K562 (cell line): Measurements from ENCODE around the gene ZC3H7B. TPM values are rescaled to one million over a fixed set of nuclear protein-coding genes. Genes with fewer than 3 reads are reported as not detected.

Experiments
- ATAC-seq: fragments of 200-7000 bp; cut with Tn5 transposase; 3 replicates; pipeline ENCODE4 v1.9.1; 2020; ENCODE audit warnings: moderate library complexity
- BruUV-seq: library from RNA; stranded (reverse); fragments of 400-500 nt; replicated peaks from 2 replicates; lab custom pipeline; 2021; lab: Mats Ljungman, UMichigan
- CTCF ChIA-PET: fragments of 300-600 bp; formaldehyde crosslinking; extraction: SDS; loops from one replicate; lab custom pipeline; 2021; ENCODE audit warnings: low intra/inter-chr PET ratio; lab: Yijun Ruan, JAX
- POLR2A ChIA-PET: fragments of 300-600, 350-650 bp; sonication (Branson Sonifier 250); formaldehyde crosslinking; extraction: SDS; loops from one replicate; lab custom pipeline; 2021; ENCODE audit warnings: antibody characterized with exemption, inconsistent platforms; lab: Yijun Ruan, JAX
- DNase-seq, 4 experiments: peaks; one replicate each; pipeline versions ENCODE4 v3.0.0 to v3.0.0-alpha.2; 2011 to 2018; ENCODE audit warnings: low spot score in 3 of 4, mixed read lengths in 3 of 4; ENCODE audit errors: extremely low read depth in 1 of 4
- FAIRE-seq: peaks from 2 replicates; lab custom pipeline; 2011; peaks lifted over from hg19 to GRCh38; lab: Jason Lieb, UNC
- H2AFZ ChIP-seq: 2 replicates; pipeline ENCODE4 v1.6.0; 2011; ENCODE audit warnings: low read depth, low read length, control low read depth, inconsistent platforms
- H3K27ac ChIP-seq: fragments of 200-600 bp; 3 replicates; pipeline ENCODE4 v1.8.0; 2011; ENCODE audit warnings: low read depth, mild to moderate bottlenecking, control low read depth, inconsistent platforms, low read length, moderate library complexity, mixed read lengths; ENCODE audit errors: extremely low read depth
- H3K27me3 ChIP-seq, 2 experiments: fragments of 300-600 bp in 1 of 2; 2 replicates in 1 of 2; 3 replicates in 1 of 2; pipeline versions ENCODE4 v1.6.0 to v1.8.0; 2011; ENCODE audit warnings: inconsistent platforms in 2 of 2, low read length in 2 of 2, mild to moderate bottlenecking in 1 of 2, mixed read lengths in 1 of 2, moderate library complexity in 1 of 2; ENCODE audit not compliant: control insufficient read depth in 2 of 2, insufficient read depth in 2 of 2
- H3K36me3 ChIP-seq: fragments of 300-600 bp; 3 replicates; pipeline ENCODE4 v1.8.0; 2011; ENCODE audit warnings: mild to moderate bottlenecking, low read length, inconsistent platforms; ENCODE audit not compliant: control insufficient read depth, insufficient read depth
- H3K4me1 ChIP-seq, 2 experiments: fragments of 200-600 bp in 1 of 2; replicated peaks in 1 of 2; 2 replicates in 1 of 2; 3 replicates in 1 of 2; pipeline versions ENCODE4 v1.5.1 to v1.8.0; 2011; ENCODE audit warnings: inconsistent platforms in 2 of 2, low read length in 2 of 2, mild to moderate bottlenecking in 1 of 2, mixed read lengths in 1 of 2, moderate library complexity in 1 of 2; ENCODE audit not compliant: control insufficient read depth in 2 of 2, insufficient read depth in 2 of 2
- H3K4me2 ChIP-seq: 2 replicates; pipeline ENCODE4 v1.6.1; 2011; ENCODE audit warnings: low read length, control low read depth, inconsistent platforms, mixed read lengths; ENCODE audit not compliant: insufficient read depth
- H3K4me3 ChIP-seq: fragments of 200-600 bp; sonication (generic), shearing (Covaris generic); 2 replicates; pipeline ENCODE4 v1.5.1; 2016; ENCODE audit warnings: control low read depth, inconsistent platforms
- H3K79me2 ChIP-seq: fragments of 200-600 bp; 3 replicates; pipeline ENCODE4 v1.8.0; 2011; ENCODE audit warnings: low read length, inconsistent platforms; ENCODE audit not compliant: control insufficient read depth, insufficient read depth
- H3K9ac ChIP-seq, 2 experiments: 2 replicates each; pipeline versions ENCODE4 v1.6.0 to v1.6.1; 2011; ENCODE audit warnings: low read depth in 2 of 2, low read length in 2 of 2, control low read depth in 1 of 2, inconsistent platforms in 1 of 2, mild to moderate bottlenecking in 1 of 2, mixed read lengths in 1 of 2; ENCODE audit not compliant: insufficient read depth in 1 of 2
- H3K9me1 ChIP-seq: one replicate; pipeline ENCODE4 v1.6.0; 2011; ENCODE audit warnings: inconsistent platforms, mild to moderate bottlenecking, low read length, moderate library complexity; ENCODE audit not compliant: control insufficient read depth, insufficient read depth
- H3K9me3 ChIP-seq: replicated peaks from 2 replicates; pipeline ENCODE4 v1.5.1; 2011; ENCODE audit warnings: low read depth, low read length, inconsistent platforms; ENCODE audit not compliant: control insufficient read depth, insufficient read depth
- H4K20me1 ChIP-seq: replicated peaks from 2 replicates; pipeline ENCODE4 v1.6.1; 2011; ENCODE audit warnings: low read length, inconsistent platforms, mixed read lengths; ENCODE audit not compliant: control insufficient read depth, insufficient read depth
- CCNT2 ChIP-seq: IDR thresholded peaks from 2 replicates; pipeline ENCODE4 v1.6.1; 2011; ENCODE audit warnings: borderline replicate concordance, low read depth, mild to moderate bottlenecking, moderate library complexity, mixed read lengths, low read length; ENCODE audit not compliant: insufficient read length; ENCODE audit errors: extremely low read depth
- CTBP1 ChIP-seq: fragments of 450-650 bp; IDR thresholded peaks from 2 replicates; pipeline ENCODE4 v1.6.1; 2016; ENCODE audit warnings: borderline replicate concordance
- JUND ChIP-seq, 2 experiments: IDR thresholded peaks; 2 replicates in 1 of 2; 3 replicates in 1 of 2; pipeline ENCODE4 v1.6.1; 2011; ENCODE audit warnings: borderline replicate concordance in 2 of 2, low read depth in 2 of 2, low read length in 2 of 2, improper control_type of control experiment in 1 of 2, missing biosample characterization in 1 of 2, missing genetic modification characterization in 1 of 2, missing genetic modification reagents in 1 of 2
- MAZ ChIP-seq, 2 experiments: fragments of 450-650 bp in 1 of 2; sonication (generic) in 1 of 2; formaldehyde crosslinking; IDR thresholded peaks in 1 of 2; conservative IDR thresholded peaks in 1 of 2; 2 replicates each; pipeline versions ENCODE4 v1.4.0 to v1.5.0; 2020; ENCODE audit warnings: mild to moderate bottlenecking in 1 of 2, missing genetic modification reagents in 1 of 2
- NFYB ChIP-seq: IDR thresholded peaks from 2 replicates; pipeline ENCODE4 v1.6.1; 2011; ENCODE audit warnings: mild to moderate bottlenecking, moderate library complexity; ENCODE audit not compliant: insufficient read length; ENCODE audit errors: extremely low read depth
- PHF8 ChIP-seq: fragments of 200-600 bp; sonication (generic); IDR thresholded peaks from 2 replicates; pipeline ENCODE4 v1.6.1; 2012; ENCODE audit warnings: mixed run types, mild to moderate bottlenecking, inconsistent platforms, low read length, moderate library complexity, borderline replicate concordance
- SIN3A ChIP-seq, 2 experiments: fragments of 150-350 bp in 1 of 2; IDR thresholded peaks; 2 replicates each; pipeline ENCODE4 v1.6.1; 2011 to 2016; ENCODE audit warnings: borderline replicate concordance in 2 of 2, low read depth in 2 of 2, low read length in 2 of 2, mild to moderate bottlenecking in 2 of 2, moderate library complexity in 2 of 2; ENCODE audit not compliant: control insufficient read depth in 1 of 2
- VEZF1 ChIP-seq: fragments of 200-800 bp; sonication (Bioruptor generic); IDR thresholded peaks from 2 replicates; pipeline ENCODE4 v1.6.1; 2017; ENCODE audit warnings: missing genetic modification characterization, missing compliant biosample characterization
- ZBTB7A ChIP-seq: IDR thresholded peaks from 2 replicates; pipeline ENCODE4 v1.6.1; 2011; ENCODE audit warnings: low read depth, mild to moderate bottlenecking, low read length, moderate library complexity, borderline replicate concordance; ENCODE audit not compliant: control insufficient read depth
- WGBS: fragments of 100-300 bp; shearing (Covaris generic); methylation state at CpG from one replicate; pipeline ENCODE4 v1.1.6; 2016; ENCODE audit warnings: low coverage, mixed read lengths; ENCODE audit not compliant: insufficient coverage; ENCODE audit errors: missing lambda C conversion rate; 5-methylcytosine and 5-hydroxymethylcytosine counted together
- in situ Hi-C: fragments of 300-500 bp; cut with MboI; formaldehyde crosslinking; loops from 4 replicates; pipeline ENCODE4 v1.15.0; 2018; ENCODE audit warnings: inconsistent platforms, mixed read lengths
- intact Hi-C: fragments of 100-400 bp; cut with micrococcal nuclease; formaldehyde crosslinking; loops from 2 replicates; pipeline ENCODE4 v1.14.2; 2022
- polyA plus RNA-seq, 8 experiments: library from polyadenylated mRNA; depleted of rRNA in 4 of 8; stranded (reverse) in 5 of 8; unstranded in 3 of 8; fragments of >200 nt; fragmentation: Nextera tagmentation in 2 of 8; fragmentation: Illumina TruSeq in 1 of 8; extraction: Ambion mirVana in 2 of 8; extraction: Trizol in 1 of 8; gene quantifications; 2 replicates each; pipeline versions ENCODE4 v1.2.1 to v1.2.3, GENCODE V29; 2011 to 2014; ENCODE audit warnings: inconsistent platforms in 1 of 8, missing spikeins in 1 of 8
- total RNA-seq, 7 experiments: library from RNA; depleted of rRNA in 6 of 7; stranded (reverse); fragments of >200 nt in 6 of 7; fragmentation: Illumina TruSeq in 2 of 7; extraction: Trizol in 2 of 7; gene quantifications; 2 replicates each; pipeline versions ENCODE4 v1.2.1 to v1.2.3, GENCODE V29; 2011 to 2021; ENCODE audit warnings: low replicate concordance in 1 of 7
- TF ChIP-seq, protein P1 (sequence below): IDR thresholded peaks from 3 replicates; pipeline ENCODE4 v1.6.1; 2011; ENCODE audit warnings: borderline replicate concordance, mild to moderate bottlenecking; ENCODE audit not compliant: insufficient read length, insufficient read depth
- TF ChIP-seq, protein P2 (sequence below): sonication (generic); formaldehyde crosslinking; IDR thresholded peaks from 2 replicates; pipeline ENCODE4 v1.4.0; 2020; ENCODE audit warnings: mild to moderate bottlenecking, missing genetic modification reagents

The ZC3H7B gene
- total and polyA plus RNA-seq, 9 of the 15 experiments (the other 6 are each of a cell fraction or from before 2014, with no cell fraction given), result 0.07 to 49.8 (median 26.8) TPM

DNA sequence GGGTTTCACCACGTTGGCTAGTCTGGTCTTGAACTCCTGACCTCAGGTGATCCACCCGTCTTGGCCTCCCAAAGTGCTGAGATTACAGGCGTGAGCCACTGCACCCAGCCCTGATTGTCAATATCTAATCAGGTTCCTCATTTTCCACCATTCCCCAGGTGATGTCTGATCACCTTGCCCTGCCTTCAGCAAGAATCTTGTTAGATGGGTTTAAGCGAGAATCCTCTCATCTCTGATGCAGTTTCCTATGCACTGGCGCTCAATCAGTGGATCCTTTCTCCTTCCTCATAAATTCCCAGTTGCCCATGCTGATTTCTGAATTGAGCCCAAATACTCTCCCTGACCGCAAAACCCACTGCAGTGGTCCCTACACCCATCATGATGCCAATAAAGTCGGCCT is 664 bp upstream of the ZC3H7B start (continued):
- TF ChIP-seq JUND (IDR thresholded peaks at IDR 0.05; ENCODE audit: borderline replicate concordance, low read depth, low read length) (no peak), JUND (tag; IDR thresholded peaks at IDR 0.05; ENCODE audit: borderline replicate concordance, low read depth, low read length) (no peak), NFYB (no peak)

- intact Hi-C loops, result loop anchor here (10.0 kb wide), 1 partner anchor 377 kb away; no protein-coding TSS in a partner anchor
- H3K4me2 ChIP-seq, result peak overlapping the region; percentile 83
- H2AFZ ChIP-seq, result no peak overlapping the region; the same call in 1 of the 2 replicates
- peak overlapping the region; percentile 92 for H3K27ac ChIP-seq
- in situ Hi-C loops, result no loop called here
- ATAC-seq (peak; percentile 4; the same call in 2 of the 3 replicates), FAIRE-seq (no peak), DNase-seq (peak in 3 of 4 experiments; percentile 46 to 62 (median 61))
- BruUV-seq, result no TSS peak
- H3K4me3 ChIP-seq, result peak overlapping the region; percentile 90
- peaks cover 16% of the 10 kb centered on the region; the same call in 2 of the 3 replicates for H3K36me3 ChIP-seq
- H3K4me1 ChIP-seq, result peaks cover 9 to 11% of the 10 kb centered on the region in 2 experiments; a peak in 4 of 5 replicates
- peaks cover 63% of the 10 kb centered on the region for H3K79me2 ChIP-seq
- H3K9ac ChIP-seq, result peak overlapping the region; percentile 95 to 98
- H3K27me3 ChIP-seq, result no peaks in the 10 kb centered on the region
- no peaks in the 10 kb centered on the region for H3K9me3 ChIP-seq
- 0% methylated on average over 1 of the region's 60 CpGs for WGBS
- H4K20me1 ChIP-seq, result no peaks in the 10 kb centered on the region
- ChIA-PET CTCF (no interaction called here), POLR2A (interaction anchor here (0.6 to 2.4 kb wide), 3 partner anchors 13 to 52 kb away, joined by 3 to 11 read pairs (median 8); partner anchors contain the start of gene RANGAP1)
- no peaks in the 10 kb centered on the region for H3K9me1 ChIP-seq
- TF ChIP-seq, protein P1, sequence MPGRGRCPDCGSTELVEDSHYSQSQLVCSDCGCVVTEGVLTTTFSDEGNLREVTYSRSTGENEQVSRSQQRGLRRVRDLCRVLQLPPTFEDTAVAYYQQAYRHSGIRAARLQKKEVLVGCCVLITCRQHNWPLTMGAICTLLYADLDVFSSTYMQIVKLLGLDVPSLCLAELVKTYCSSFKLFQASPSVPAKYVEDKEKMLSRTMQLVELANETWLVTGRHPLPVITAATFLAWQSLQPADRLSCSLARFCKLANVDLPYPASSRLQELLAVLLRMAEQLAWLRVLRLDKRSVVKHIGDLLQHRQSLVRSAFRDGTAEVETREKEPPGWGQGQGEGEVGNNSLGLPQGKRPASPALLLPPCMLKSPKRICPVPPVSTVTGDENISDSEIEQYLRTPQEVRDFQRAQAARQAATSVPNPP, result no peak
- TF ChIP-seq PHF8 (peak; percentile 65; the same call in 1 of the 2 replicates), ZBTB7A (peak; percentile 75), VEZF1 (CRISPR knock-in tag) (peak; percentile 24; the same call in 1 of the 2 replicates), CTBP1 (no peak), MAZ (CRISPR knock-in tag; conservative IDR thresholded peaks at IDR 0.05 in 1 of 2, IDR thresholded peaks at IDR 0.05 in 1 of 2) (0 out of 4 replicates have a peak, but pooled peaks have one; percentile 9 to 14), SIN3A (IDR thresholded peaks at IDR 0.05; ENCODE audit: borderline replicate concordance in 2 of 2, control insufficient read depth in 1 of 2, low read depth in 2 of 2, low read length in 2 of 2) (0 out of 4 replicates have a peak, but pooled peaks of 1 of the 2 experiments have one; percentile 16), CCNT2 (peak; percentile 58)
- TF ChIP-seq, protein P2, sequence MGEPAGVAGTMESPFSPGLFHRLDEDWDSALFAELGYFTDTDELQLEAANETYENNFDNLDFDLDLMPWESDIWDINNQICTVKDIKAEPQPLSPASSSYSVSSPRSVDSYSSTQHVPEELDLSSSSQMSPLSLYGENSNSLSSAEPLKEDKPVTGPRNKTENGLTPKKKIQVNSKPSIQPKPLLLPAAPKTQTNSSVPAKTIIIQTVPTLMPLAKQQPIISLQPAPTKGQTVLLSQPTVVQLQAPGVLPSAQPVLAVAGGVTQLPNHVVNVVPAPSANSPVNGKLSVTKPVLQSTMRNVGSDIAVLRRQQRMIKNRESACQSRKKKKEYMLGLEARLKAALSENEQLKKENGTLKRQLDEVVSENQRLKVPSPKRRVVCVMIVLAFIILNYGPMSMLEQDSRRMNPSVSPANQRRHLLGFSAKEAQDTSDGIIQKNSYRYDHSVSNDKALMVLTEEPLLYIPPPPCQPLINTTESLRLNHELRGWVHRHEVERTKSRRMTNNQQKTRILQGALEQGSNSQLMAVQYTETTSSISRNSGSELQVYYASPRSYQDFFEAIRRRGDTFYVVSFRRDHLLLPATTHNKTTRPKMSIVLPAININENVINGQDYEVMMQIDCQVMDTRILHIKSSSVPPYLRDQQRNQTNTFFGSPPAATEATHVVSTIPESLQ (CRISPR knock-in tag), result no peak
Measured at GRCh38 chr22:41302021-41302767, 869 bp downstream of the ZC3H7B start.
